Measurements from ENCODE around the gene MED31.

MED31 gene

GRCh38 chr17:6611231-6611630 is 40.2 kb downstream of the MED31 start:
- Histone ChIP-seq H3K9me3 (ENCODE audit: control insufficient read depth, insufficient read depth, low read depth, low read length) (no peaks in the 10 kb centered on the region), H3K4me3 (ENCODE audit: low read depth, low read length) (no peak overlapping the region), H3K27ac (ENCODE audit: extremely low read depth, low read depth, low read length) (no peak overlapping the region), H3K36me3 (ENCODE audit: control insufficient read depth in 2 of 2, insufficient read depth in 1 of 2, low read length in 2 of 2) (peaks cover 76 to 86% of the 10 kb centered on the region in 2 experiments), H3K4me1 (ENCODE audit: control insufficient read depth, insufficient read depth, low read length) (no peaks in the 10 kb centered on the region)
- TF ChIP-seq ZNF121 (tag by site-specific recombination; IDR thresholded peaks at IDR 0.05), result peak; percentile 85; the same call in 1 of the 2 replicates
- no peak for TF ChIP-seq ZNF473 (tag by site-specific recombination; IDR thresholded peaks at IDR 0.05)
- CTCF ChIA-PET, result interaction anchor here (0.7 to 0.8 kb wide), 2 partner anchors 13 to 25 kb away, joined by 3 to 4 read pairs; no protein-coding TSS in a partner anchor
- POLR2A ChIA-PET, result no interaction called here

GRCh38 chr17:6610011-6610410 is 41.4 kb downstream of the MED31 start:
- TF ChIP-seq ZNF629 (tag by site-specific recombination; IDR thresholded peaks at IDR 0.05) (no peak), ZNF398 (tag by site-specific recombination; IDR thresholded peaks at IDR 0.05) (no peak)
- H3K4me1 ChIP-seq (ENCODE audit: control insufficient read depth, insufficient read depth, low read length), result no peaks in the 10 kb centered on the region
- no peaks in the 10 kb centered on the region for H3K9me3 ChIP-seq (ENCODE audit: control insufficient read depth, insufficient read depth, low read depth, low read length)
- peaks cover 72 to 86% of the 10 kb centered on the region in 2 experiments for H3K36me3 ChIP-seq (ENCODE audit: control insufficient read depth in 2 of 2, insufficient read depth in 1 of 2, low read length in 2 of 2)
- H3K27ac ChIP-seq (ENCODE audit: extremely low read depth, low read depth, low read length), result no peak overlapping the region
- no peak overlapping the region for H3K4me3 ChIP-seq (ENCODE audit: low read depth, low read length)
- ChIA-PET POLR2A (no interaction called here), CTCF (interaction anchor here (0.6 to 1.2 kb wide), 3 partner anchors 57 to 394 kb away, joined by 3 to 5 read pairs (median 5); no protein-coding TSS in a partner anchor)

- Histone ChIP-seq H3K27ac (ENCODE audit: extremely low read depth, low read depth, low read length) (no peak overlapping the region), H3K36me3 (ENCODE audit: control insufficient read depth in 2 of 2, insufficient read depth in 1 of 2, low read length in 2 of 2) (peaks cover 70 to 88% of the 10 kb centered on the region in 2 experiments), H3K4me3 (ENCODE audit: low read depth, low read length) (no peak overlapping the region), H3K4me1 (ENCODE audit: control insufficient read depth, insufficient read depth, low read length) (no peaks in the 10 kb centered on the region), H3K9me3 (ENCODE audit: control insufficient read depth, insufficient read depth, low read depth, low read length) (no peaks in the 10 kb centered on the region)
- ChIA-PET CTCF (interaction anchor here (0.8 to 1.5 kb wide), 3 partner anchors 20 to 135 kb away, joined by 3 read pairs; no protein-coding TSS in a partner anchor), POLR2A (no interaction called here)
- TF ChIP-seq ZNF341 (tag by site-specific recombination; IDR thresholded peaks at IDR 0.05; ENCODE audit: low read depth) (no peak), GLI2 (tag by site-specific recombination; IDR thresholded peaks at IDR 0.05; ENCODE audit: borderline replicate concordance, low read depth) (no peak), FEZF1 (tag by site-specific recombination; IDR thresholded peaks at IDR 0.05) (no peak), ZNF514 (tag by site-specific recombination; IDR thresholded peaks at IDR 0.05) (no peak), ZBTB49 (tag by site-specific recombination; IDR thresholded peaks at IDR 0.05; ENCODE audit: low read depth) (no peak), ZNF23 (tag by site-specific recombination; IDR thresholded peaks at IDR 0.05; ENCODE audit: borderline replicate concordance) (no peak), BCL11A (tag by site-specific recombination; IDR thresholded peaks at IDR 0.05; ENCODE audit: low read depth) (no peak), ZNF311 (tag by site-specific recombination; IDR thresholded peaks at IDR 0.05; ENCODE audit: borderline replicate concordance) (no peak), ZNF555 (tag by site-specific recombination; conservative IDR thresholded peaks at IDR 0.05) (no peak), REPIN1 (tag by site-specific recombination; IDR thresholded peaks at IDR 0.05; ENCODE audit: low read depth) (no peak), PRDM4 (tag by site-specific recombination; IDR thresholded peaks at IDR 0.05) (no peak), HOXC10 (CRISPR knock-in tag; IDR thresholded peaks at IDR 0.05) (no peak), REST (tag by site-specific recombination; IDR thresholded peaks at IDR 0.05) (no peak), ZBTB10 (tag by site-specific recombination; IDR thresholded peaks at IDR 0.05) (no peak)
These were observed 43.1 kb downstream of the MED31 start for GRCh38 chr17:6608321-6608720.

All from HEK293 (cell line).